HCT116 (cell line): ENCODE results near the gene POLR3H. TPM values are rescaled to one million over a fixed set of nuclear protein-coding genes. Genes with fewer than 3 reads are reported as not detected.

ENCODE experiments used
- ATAC-seq: fragments of 200-7000 bp; cut with Tn5 transposase; 2 replicates; pipeline ENCODE4 v1.9.1; 2020; ENCODE audit warnings: mild to moderate bottlenecking, moderate library complexity
- BruUV-seq: library from RNA; stranded (reverse); fragments of 400-500 nt; replicated peaks from 2 replicates; lab custom pipeline; 2021; lab: Mats Ljungman, UMichigan
- CTCF ChIA-PET: fragments of 300-600 bp; sonication (Branson Sonifier 250); formaldehyde crosslinking; loops from one replicate; lab custom pipeline; 2021; ENCODE audit warnings: antibody characterized with exemption; lab: Charles Lee
- POLR2A ChIA-PET: fragments of 300-600, 350-600 bp; sonication (Branson Sonifier 250); formaldehyde crosslinking; loops from one replicate; lab custom pipeline; 2021; ENCODE audit warnings: antibody characterized with exemption; lab: Charles Lee
- RAD21 ChIA-PET, 2 experiments: fragments of 300-600 bp; sonication (Branson Sonifier 250); formaldehyde crosslinking; loops; one replicate each; lab custom pipeline; 2023; ENCODE audit warnings: low total read pairs in 2 of 2; ENCODE audit not compliant: uncharacterized antibody in 2 of 2, unreplicated experiment in 2 of 2, low non-redundant PET in 1 of 2; lab: Charles Lee
- DNase-seq: peaks from one replicate; pipeline ENCODE4 v3.0.0-alpha.2; 2010; ENCODE audit warnings: low read depth, low spot score
- H2AFZ ChIP-seq: fragments of 200-600 bp; shearing (Covaris generic), sonication (generic); 2 replicates; pipeline ENCODE4 v1.6.1; 2017; ENCODE audit warnings: low read depth, mixed run types, mixed read lengths, antibody characterized with exemption, low read length; ENCODE audit not compliant: poor library complexity, severe bottlenecking
- H3K27ac ChIP-seq: 2 replicates; pipeline ENCODE4 v1.5.1; 2012; ENCODE audit warnings: low read depth, low read length
- H3K27me3 ChIP-seq: fragments of 200-600 bp; sonication (generic); 2 replicates; pipeline ENCODE4 v1.6.1; 2016; ENCODE audit warnings: mixed run types, low read length, mixed read lengths; ENCODE audit not compliant: insufficient read depth
- H3K36me3 ChIP-seq, 2 experiments: fragments of 200-500 bp in 1 of 2; fragments of 200-600 bp in 1 of 2; sonication (Bioruptor generic) in 1 of 2; sonication (generic) in 1 of 2; 2 replicates each; pipeline versions ENCODE4 v1.5.1 to v1.6.1; 2014 to 2016; ENCODE audit warnings: low read length in 2 of 2, inconsistent platforms in 1 of 2, mixed read lengths in 1 of 2, mixed run types in 1 of 2; ENCODE audit not compliant: insufficient read depth in 2 of 2, control insufficient read depth in 1 of 2
- H3K4me1 ChIP-seq, 2 experiments: fragments of 200-600 bp in 1 of 2; sonication (generic) in 1 of 2; 2 replicates each; pipeline versions ENCODE4 v1.5.1 to v1.6.1; 2012 to 2017; ENCODE audit warnings: low read length in 2 of 2, inconsistent platforms in 1 of 2, mild to moderate bottlenecking in 1 of 2, mixed read lengths in 1 of 2, mixed run types in 1 of 2, moderate library complexity in 1 of 2; ENCODE audit not compliant: insufficient read depth in 2 of 2, control insufficient read depth in 1 of 2
- H3K4me2 ChIP-seq: fragments of 200-600 bp; sonication (generic); 2 replicates; pipeline ENCODE4 v1.6.1; 2017; ENCODE audit warnings: mixed run types, low read length, mixed read lengths
- H3K4me3 ChIP-seq, 2 experiments: fragments of 200-600 bp in 1 of 2; sonication (generic) in 1 of 2; replicated peaks in 1 of 2; 2 replicates each; pipeline ENCODE4 v1.5.1; 2011 to 2016; ENCODE audit warnings: low read length in 2 of 2, control low read depth in 1 of 2, low read depth in 1 of 2, mild to moderate bottlenecking in 1 of 2, mixed read lengths in 1 of 2, mixed run types in 1 of 2
- H3K79me2 ChIP-seq: fragments of 200-600 bp; sonication (generic); 2 replicates; pipeline ENCODE4 v1.6.1; 2017; ENCODE audit warnings: mild to moderate bottlenecking, mixed run types, low read length, moderate library complexity, mixed read lengths; ENCODE audit not compliant: insufficient read depth
- H3K9ac ChIP-seq: fragments of 200-600 bp; sonication (generic); 2 replicates; pipeline ENCODE4 v1.6.1; 2016; ENCODE audit warnings: low read length, mixed read lengths
- H3K9me2 ChIP-seq: fragments of 200-600 bp; sonication (generic), shearing (Covaris generic); 2 replicates; pipeline ENCODE4 v1.6.1; 2017; ENCODE audit warnings: mixed run types, mild to moderate bottlenecking, moderate library complexity; ENCODE audit not compliant: insufficient read depth
- H3K9me3 ChIP-seq, 2 experiments: fragments of 200-500 bp in 1 of 2; fragments of 200-600 bp in 1 of 2; sonication (Bioruptor generic) in 1 of 2; sonication (generic) in 1 of 2; 2 replicates each; pipeline ENCODE4 v1.6.1; 2014 to 2017; ENCODE audit warnings: low read length in 2 of 2, mixed read lengths in 2 of 2, inconsistent platforms in 1 of 2, low read depth in 1 of 2, mild to moderate bottlenecking in 1 of 2, mixed run types in 1 of 2, moderate library complexity in 1 of 2; ENCODE audit not compliant: control insufficient read depth in 1 of 2, insufficient read depth in 1 of 2
- H4K20me1 ChIP-seq: fragments of 200-600 bp; sonication (generic), shearing (Covaris generic); 2 replicates; pipeline ENCODE4 v1.6.1; 2017; ENCODE audit warnings: mixed run types, mild to moderate bottlenecking, moderate library complexity; ENCODE audit not compliant: insufficient read depth
- ATF3 ChIP-seq: IDR thresholded peaks from 2 replicates; pipeline ENCODE4 v1.6.1; 2012
- CBX3 ChIP-seq: IDR thresholded peaks from 2 replicates; pipeline ENCODE4 v1.6.1; 2012; ENCODE audit warnings: low read depth
- EGR1 ChIP-seq: IDR thresholded peaks from 2 replicates; pipeline ENCODE4 v1.6.1; 2012; ENCODE audit warnings: low read depth
- EZH2 ChIP-seq: fragments of 200-600 bp; sonication (generic); IDR thresholded peaks from 2 replicates; pipeline ENCODE4 v1.6.1; 2017; ENCODE audit warnings: antibody characterized with exemption, mixed run types
- EZH2phosphoT487 ChIP-seq: fragments of 200-600 bp; IDR thresholded peaks from 2 replicates; pipeline ENCODE4 v1.6.1; 2018; ENCODE audit warnings: antibody characterized with exemption, borderline replicate concordance
- FOSL1 ChIP-seq: IDR thresholded peaks from 2 replicates; pipeline ENCODE4 v1.6.1; 2012; ENCODE audit warnings: low read depth
- JUND ChIP-seq: IDR thresholded peaks from 2 replicates; pipeline ENCODE4 v1.6.1; 2012
- MAX ChIP-seq: IDR thresholded peaks from 2 replicates; pipeline ENCODE4 v1.6.1; 2012
- POLR2A ChIP-seq: IDR thresholded peaks from 2 replicates; pipeline ENCODE4 v1.7.0; 2011; ENCODE audit warnings: borderline replicate concordance; ENCODE audit not compliant: insufficient read depth, insufficient read length; ENCODE audit errors: extremely low read depth
- ZBTB33 ChIP-seq: IDR thresholded peaks from 2 replicates; pipeline ENCODE4 v1.6.1; 2011; ENCODE audit warnings: mild to moderate bottlenecking, low read length, moderate library complexity; ENCODE audit not compliant: insufficient replicate concordance; ENCODE audit errors: extremely low read depth
- ZFX ChIP-seq: fragments of 450-650 bp; IDR thresholded peaks from 2 replicates; pipeline ENCODE4 v1.6.1; 2017
- ZNF274 ChIP-seq: fragments of 200-500 bp; sonication (Bioruptor generic); IDR thresholded peaks from 2 replicates; pipeline ENCODE4 v1.6.1; 2014; ENCODE audit warnings: mild to moderate bottlenecking, low read depth, low read length, inconsistent platforms
- intact Hi-C: fragments of 100-400 bp; cut with micrococcal nuclease; formaldehyde crosslinking; loops from 2 replicates; pipeline ENCODE4 v1.10.0; 2022
- total RNA-seq: library from RNA; stranded (reverse); gene quantifications from one replicate; pipeline ENCODE4 v1.2.1, GENCODE V29; 2021; ENCODE audit not compliant: unreplicated experiment

Gene POLR3H
- total RNA-seq, 1 experiment from 2014 or later: 62.1 TPM

- H3K4me3 ChIP-seq: peak overlapping the region; percentile 6 to 43; a peak in 2 of 4 replicates
- H3K4me2 ChIP-seq: peak overlapping the region; percentile 79
- no peaks in the 10 kb centered on the region for H3K79me2 ChIP-seq
- peaks cover 29 to 59% of the 10 kb centered on the region in 2 experiments for H3K4me1 ChIP-seq
- POLR2A ChIA-PET: interaction anchor here (1.8 kb wide), 1 partner anchor 27 kb away, joined by 15 read pairs; the partner anchor contains the start of gene PMM1
- no peaks in the 10 kb centered on the region for H3K27me3 ChIP-seq
- no peaks in the 10 kb centered on the region for H3K9me3 ChIP-seq
- intact Hi-C loops: no loop called here
- TF ChIP-seq JUND (no peak), MAX (no peak), ATF3 (no peak), FOSL1 (peak; percentile 67), EZH2phosphoT487 (no peak), ZNF274 (no peak)
- TF ChIP-seq, all 23 proteins: peak for 1
- H3K9ac ChIP-seq: peak overlapping the region; percentile 35
- BruUV-seq: no TSS peak
- ChIA-PET RAD21 (no interaction called here), CTCF (interaction anchor here (0.9 kb wide), 1 partner anchor 9 kb away, joined by 3 read pairs; no protein-coding TSS in a partner anchor)
- DNase-seq: no peak
- no peaks in the 10 kb centered on the region for H3K9me2 ChIP-seq
- no peaks in the 10 kb centered on the region for H3K36me3 ChIP-seq
- peak; percentile 39 for ATAC-seq
- H2AFZ ChIP-seq: peak overlapping the region; percentile 85
- no peaks in the 10 kb centered on the region for H4K20me1 ChIP-seq
- H3K27ac ChIP-seq: peak overlapping the region; percentile 20; the same call in 1 of the 2 replicates
Observed at GRCh38 chr22:41563051-41563711, 18.9 kb upstream of the POLR3H start.

- CTCF ChIA-PET: no interaction called here
- H2AFZ ChIP-seq: no peak overlapping the region
- BruUV-seq: no TSS peak
Observed at GRCh38 chr22:41562461-41562860, 18.2 kb upstream of the POLR3H start.

More at GRCh38 chr22:41562461-41562860, 18.2 kb upstream of the POLR3H start:
- intact Hi-C loops: no loop called here
- H3K27ac ChIP-seq: peak overlapping the region; percentile 20; the same call in 1 of the 2 replicates
- no peaks in the 10 kb centered on the region for H3K79me2 ChIP-seq
- RAD21 ChIA-PET: no interaction called here
- H3K9me3 ChIP-seq: no peaks in the 10 kb centered on the region
- no peak overlapping the region for H3K9ac ChIP-seq
- peaks cover 32 to 66% of the 10 kb centered on the region in 2 experiments for H3K4me1 ChIP-seq
- DNase-seq (no peak), ATAC-seq (no peak)
- no peaks in the 10 kb centered on the region for H3K27me3 ChIP-seq
- no peak overlapping the region for H3K4me3 ChIP-seq
- TF ChIP-seq FOSL1 (no peak), EGR1 (no peak), CBX3 (no peak), EZH2 (no peak), ZFX (no peak), ATF3 (no peak), JUND (no peak), POLR2A (no peak), ZBTB33 (no peak)
- H4K20me1 ChIP-seq: no peaks in the 10 kb centered on the region
- no peaks in the 10 kb centered on the region for H3K9me2 ChIP-seq
- H3K36me3 ChIP-seq: no peaks in the 10 kb centered on the region
- H3K4me2 ChIP-seq: peak overlapping the region; percentile 79
- POLR2A ChIA-PET: interaction anchor here (1.8 kb wide), 1 partner anchor 28 kb away, joined by 15 read pairs; the partner anchor contains the start of gene PMM1
